ENCODE data around the gene ARVCF. TPM values are rescaled to one million over a fixed set of nuclear protein-coding genes. Genes with fewer than 3 reads are reported as not detected.

ARVCF gene
- total RNA-seq, 4 donors from 2014 or later = 47.5 to 98.3 (median 80.6) TPM

- no peak overlapping the region for H3K27ac ChIP-seq
- no peak for TF ChIP-seq EP300 (IDR thresholded peaks at IDR 0.05)
- TF ChIP-seq CTCF (IDR thresholded peaks at IDR 0.05) = no peak
- DNase-seq (ENCODE audit: low spot score in 2 of 2) = no peak
- no peaks in the 10 kb centered on the region for H3K9me3 ChIP-seq
- no peaks in the 10 kb centered on the region for H3K27me3 ChIP-seq
- H3K4me3 ChIP-seq = no peak overlapping the region
- peaks cover 0 to 75% (median 0%) of the 10 kb centered on the region in 3 donors for H3K36me3 ChIP-seq
- WGBS, 2 donors = 85 to 94% methylated on average over 15 to 17 of the region's 17 CpGs
- H3K4me1 ChIP-seq = peaks cover 0 to 31% (median under 1%) of the 10 kb centered on the region in 4 donors
Measured at GRCh38 chr22:19978748-19979147, 37.9 kb downstream of the ARVCF start.

GRCh38 chr22:19977296-19978243 lies 39.1 kb downstream of the ARVCF start:
- 81 to 92% methylated on average over 18 to 32 of the region's 32 CpGs for WGBS, 2 donors
- no peaks in the 10 kb centered on the region for H3K9me3 ChIP-seq
- no peak overlapping the region for H3K27ac ChIP-seq
- TF ChIP-seq EP300 (IDR thresholded peaks at IDR 0.05) (no peak), POLR2A (IDR thresholded peaks at IDR 0.05) (no peak), CTCF (IDR thresholded peaks at IDR 0.05) (no peak)
- no peaks in the 10 kb centered on the region for H3K27me3 ChIP-seq
- H3K36me3 ChIP-seq = peaks cover 0 to 87% (median 0%) of the 10 kb centered on the region in 3 donors
- H3K4me1 ChIP-seq = peaks cover 0 to 21% (median 0%) of the 10 kb centered on the region in 4 donors
- no peak overlapping the region for H3K4me3 ChIP-seq
- DNase-seq (ENCODE audit: low spot score in 2 of 2) = no peak

GRCh38 chr22:19976671-19977070 lies 40.0 kb downstream of the ARVCF start:
- H3K36me3 ChIP-seq = peaks cover 0 to 88% (median 0%) of the 10 kb centered on the region in 3 donors
- peak overlapping the region in 1 of 4 donors; percentile 3 for H3K27ac ChIP-seq
- no peaks in the 10 kb centered on the region for H3K27me3 ChIP-seq
- no peaks in the 10 kb centered on the region for H3K9me3 ChIP-seq
- no peak for TF ChIP-seq EP300 (IDR thresholded peaks at IDR 0.05)
- DNase-seq (ENCODE audit: low spot score in 2 of 2) = no peak
- 90 to 96% methylated on average over 2 to 3 of the region's 3 CpGs for WGBS, 2 donors
- peaks cover 0 to 22% (median 0%) of the 10 kb centered on the region in 4 donors for H3K4me1 ChIP-seq
- no peak overlapping the region for H3K4me3 ChIP-seq

GRCh38 chr22:19975707-19976035 lies 41.0 kb downstream of the ARVCF start:
- Histone ChIP-seq H3K36me3 (peaks cover 0 to 88% (median 0%) of the 10 kb centered on the region in 3 donors), H3K27ac (peak overlapping the region in 2 of 4 donors; percentile 46 to 65)

More at GRCh38 chr22:19975707-19976035, 41.0 kb downstream of the ARVCF start:
- TF ChIP-seq CTCF (IDR thresholded peaks at IDR 0.05) (no peak), EP300 (IDR thresholded peaks at IDR 0.05) (no peak)
- no peak for DNase-seq (ENCODE audit: low spot score in 2 of 2)
- Histone ChIP-seq H3K4me3 (no peak overlapping the region), H3K9me3 (no peaks in the 10 kb centered on the region), H3K4me1 (peaks cover 0 to 31% (median 6%) of the 10 kb centered on the region in 4 donors), H3K27me3 (no peaks in the 10 kb centered on the region)
- WGBS, 2 donors = 63 to 67% methylated on average over 2 to 4 of the region's 4 CpGs
